ENCODE results near the gene KRTAP5-10. TPM values are rescaled to one million over a fixed set of nuclear protein-coding genes. Genes with fewer than 3 reads are reported as not detected.
"Not testable (repeated sequence)": the region's sequence is repeated elsewhere in the genome, so short reads cannot be mapped to it uniquely, and the experiment has no call there.

Gene KRTAP5-10
- total RNA-seq, 1 experiment from 2014 or later: 0.20 TPM

- POLR2A ChIA-PET; BruUV-seq (replicated peaks): not testable (repeated sequence)
- intact Hi-C loops (cut with micrococcal nuclease): loop anchor here (10.0 kb wide), 1 partner anchor 127 kb away; no protein-coding TSS in a partner anchor
Measured at GRCh38 chr11:71608272-71608671, 42.9 kb downstream of the KRTAP5-10 start.

DNA sequence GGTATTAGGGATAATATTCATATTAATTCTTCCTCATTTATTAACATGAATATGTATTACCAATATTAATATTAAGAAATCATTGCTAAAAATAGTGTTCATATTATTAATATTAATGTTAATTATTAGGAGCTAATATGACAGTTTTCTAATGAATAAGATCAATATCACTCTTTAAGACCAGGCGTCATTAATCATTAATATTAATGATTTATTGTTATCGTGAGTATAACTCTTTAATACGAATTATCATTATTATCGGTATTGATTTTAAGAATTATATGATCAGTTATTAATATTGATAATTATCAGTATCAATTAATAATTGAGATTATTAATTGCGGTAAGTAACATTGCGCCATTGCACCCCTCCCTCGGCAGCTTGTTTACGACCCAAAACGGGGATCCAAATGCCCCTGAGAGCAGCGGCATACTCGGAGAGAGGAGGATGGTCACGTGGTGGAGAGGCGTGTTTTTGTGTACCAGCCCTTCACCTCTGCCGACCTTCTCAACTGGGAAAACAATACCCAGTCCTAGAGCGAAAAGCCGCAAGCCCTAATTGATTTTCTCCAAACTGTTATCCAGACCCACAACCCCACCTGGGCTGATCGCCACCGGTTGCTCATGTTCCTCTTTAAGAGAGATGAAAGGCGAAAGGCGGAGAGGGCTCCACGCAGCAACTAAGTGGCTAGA lies 46.0 kb downstream of the KRTAP5-10 start:
- H3K36me3 ChIP-seq (ENCODE audit: control insufficient read depth in 1 of 2, insufficient read depth in 2 of 2, low read length in 2 of 2); CTCF ChIA-PET; H3K9me3 ChIP-seq (ENCODE audit: control insufficient read depth in 1 of 2, insufficient read depth in 1 of 2, low read depth in 1 of 2, low read length in 2 of 2); POLR2A ChIA-PET; DNase-seq (ENCODE audit: low read depth, low spot score); H2AFZ ChIP-seq (ENCODE audit: low read depth, low read length, poor library complexity, severe bottlenecking); H4K20me1 ChIP-seq (ENCODE audit: insufficient read depth); ATAC-seq; H3K27ac ChIP-seq (ENCODE audit: low read depth, low read length); RAD21 ChIA-PET (ENCODE audit: low non-redundant PET in 1 of 2, low total read pairs in 2 of 2, uncharacterized antibody in 2 of 2, unreplicated experiment in 2 of 2); H3K9me2 ChIP-seq (ENCODE audit: insufficient read depth); H3K79me2 ChIP-seq (ENCODE audit: insufficient read depth, low read length); H3K27me3 ChIP-seq (ENCODE audit: insufficient read depth, low read length); H3K4me3 ChIP-seq (replicated peaks in 1 of 2; ENCODE audit: low read depth in 1 of 2, low read length in 2 of 2); BruUV-seq (replicated peaks); intact Hi-C loops (cut with micrococcal nuclease); H3K4me2 ChIP-seq (ENCODE audit: low read length); H3K9ac ChIP-seq (ENCODE audit: low read length): not testable (repeated sequence)
- H3K4me1 ChIP-seq (ENCODE audit: control insufficient read depth in 1 of 2, insufficient read depth in 2 of 2, low read length in 2 of 2): peaks cover 10 to 21% of the 10 kb centered on the region in 2 experiments

More at GRCh38 chr11:71608272-71608671, 42.9 kb downstream of the KRTAP5-10 start:
- H3K4me2 ChIP-seq (ENCODE audit: low read length); ATAC-seq; H3K79me2 ChIP-seq (ENCODE audit: insufficient read depth, low read length); H3K4me3 ChIP-seq (replicated peaks in 1 of 2; ENCODE audit: low read depth in 1 of 2, low read length in 2 of 2); H3K9ac ChIP-seq (ENCODE audit: low read length); H3K4me1 ChIP-seq (ENCODE audit: control insufficient read depth in 1 of 2, insufficient read depth in 2 of 2, low read length in 2 of 2); H3K9me3 ChIP-seq (ENCODE audit: control insufficient read depth in 1 of 2, insufficient read depth in 1 of 2, low read depth in 1 of 2, low read length in 2 of 2); CTCF ChIA-PET; H3K27ac ChIP-seq (ENCODE audit: low read depth, low read length); H3K36me3 ChIP-seq (ENCODE audit: control insufficient read depth in 1 of 2, insufficient read depth in 2 of 2, low read length in 2 of 2); H3K27me3 ChIP-seq (ENCODE audit: insufficient read depth, low read length); H4K20me1 ChIP-seq (ENCODE audit: insufficient read depth); DNase-seq (ENCODE audit: low read depth, low spot score); RAD21 ChIA-PET (ENCODE audit: low non-redundant PET in 1 of 2, low total read pairs in 2 of 2, uncharacterized antibody in 2 of 2, unreplicated experiment in 2 of 2); H3K9me2 ChIP-seq (ENCODE audit: insufficient read depth); H2AFZ ChIP-seq (ENCODE audit: low read depth, low read length, poor library complexity, severe bottlenecking): not testable (repeated sequence)

GRCh38 chr11:71613931-71614330 lies 48.6 kb downstream of the KRTAP5-10 start:
- H3K9me3 ChIP-seq (ENCODE audit: control insufficient read depth in 1 of 2, insufficient read depth in 1 of 2, low read depth in 1 of 2, low read length in 2 of 2); H3K27me3 ChIP-seq (ENCODE audit: insufficient read depth, low read length); H3K36me3 ChIP-seq (ENCODE audit: control insufficient read depth in 1 of 2, insufficient read depth in 2 of 2, low read length in 2 of 2); CTCF ChIA-PET; H3K79me2 ChIP-seq (ENCODE audit: insufficient read depth, low read length); H3K4me2 ChIP-seq (ENCODE audit: low read length); POLR2A ChIA-PET; ATAC-seq; H3K9ac ChIP-seq (ENCODE audit: low read length); H3K4me3 ChIP-seq (replicated peaks in 1 of 2; ENCODE audit: low read depth in 1 of 2, low read length in 2 of 2); BruUV-seq (replicated peaks); RAD21 ChIA-PET (ENCODE audit: low non-redundant PET in 1 of 2, low total read pairs in 2 of 2, uncharacterized antibody in 2 of 2, unreplicated experiment in 2 of 2); H3K9me2 ChIP-seq (ENCODE audit: insufficient read depth); H3K27ac ChIP-seq (ENCODE audit: low read depth, low read length); intact Hi-C loops (cut with micrococcal nuclease); H2AFZ ChIP-seq (ENCODE audit: low read depth, low read length, poor library complexity, severe bottlenecking); H4K20me1 ChIP-seq (ENCODE audit: insufficient read depth); DNase-seq (ENCODE audit: low read depth, low spot score): not testable (repeated sequence)
- H3K4me1 ChIP-seq (ENCODE audit: control insufficient read depth in 1 of 2, insufficient read depth in 2 of 2, low read length in 2 of 2): peaks cover 10 to 27% of the 10 kb centered on the region in 2 experiments

DNA sequence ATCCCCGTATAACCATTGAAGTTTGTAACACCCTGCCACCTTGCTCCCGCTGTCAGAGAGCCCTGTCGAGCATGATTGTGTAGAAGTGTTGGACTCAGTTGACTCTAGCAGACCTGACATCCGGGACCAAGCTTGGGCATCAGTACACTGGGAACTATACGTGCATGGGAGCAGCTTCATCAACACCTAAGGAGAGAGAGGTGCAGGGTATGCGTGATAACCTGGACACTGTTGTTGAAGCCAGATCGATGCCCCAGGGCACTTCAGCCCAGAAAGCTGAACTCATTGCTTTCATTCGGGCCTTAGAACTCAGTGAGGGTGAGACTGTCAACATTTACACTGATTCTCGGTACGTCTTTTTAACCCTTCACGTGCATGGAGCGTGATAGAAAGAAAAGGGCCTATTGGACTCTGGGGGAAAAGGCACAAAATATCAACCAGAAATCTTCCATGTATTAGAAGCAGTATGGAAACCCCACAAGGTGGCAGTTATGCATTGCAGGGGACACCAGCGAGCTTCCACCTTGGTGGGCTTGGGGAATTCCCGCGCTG lies 49.1 kb downstream of the KRTAP5-10 start:
- RAD21 ChIA-PET (ENCODE audit: low non-redundant PET in 1 of 2, low total read pairs in 2 of 2, uncharacterized antibody in 2 of 2, unreplicated experiment in 2 of 2); H3K9ac ChIP-seq (ENCODE audit: low read length); H3K9me3 ChIP-seq (ENCODE audit: control insufficient read depth in 1 of 2, insufficient read depth in 1 of 2, low read depth in 1 of 2, low read length in 2 of 2); H3K4me3 ChIP-seq (replicated peaks in 1 of 2; ENCODE audit: low read depth in 1 of 2, low read length in 2 of 2); intact Hi-C loops (cut with micrococcal nuclease); H3K27ac ChIP-seq (ENCODE audit: low read depth, low read length); H3K36me3 ChIP-seq (ENCODE audit: control insufficient read depth in 1 of 2, insufficient read depth in 2 of 2, low read length in 2 of 2); CTCF ChIA-PET; H2AFZ ChIP-seq (ENCODE audit: low read depth, low read length, poor library complexity, severe bottlenecking); DNase-seq (ENCODE audit: low read depth, low spot score); ATAC-seq; H3K9me2 ChIP-seq (ENCODE audit: insufficient read depth); H4K20me1 ChIP-seq (ENCODE audit: insufficient read depth); H3K27me3 ChIP-seq (ENCODE audit: insufficient read depth, low read length); H3K79me2 ChIP-seq (ENCODE audit: insufficient read depth, low read length); BruUV-seq (replicated peaks); POLR2A ChIA-PET: not testable (repeated sequence)
- Histone ChIP-seq H3K4me1 (ENCODE audit: control insufficient read depth in 1 of 2, insufficient read depth in 2 of 2, low read length in 2 of 2) (peaks cover 10 to 27% of the 10 kb centered on the region in 2 experiments), H3K4me2 (ENCODE audit: low read length) (peak overlapping the region; percentile 58)

Measured in HCT116 (cell line).